Astrocyte of the cerebellum (primary cell): ENCODE data around the gene WDR49.

Experiments used
- DNase-seq: peaks from one replicate; pipeline ENCODE4 v3.0.0-alpha.2; 2011; ENCODE audit warnings: low read depth
- H3K4me3 ChIP-seq: 2 replicates; pipeline ENCODE4 v1.5.1; 2011; ENCODE audit warnings: mild to moderate bottlenecking, low read depth, low read length, moderate library complexity
- in situ Hi-C: cut with HindIII; loops from 2 replicates; pipeline ENCODE4 v1.10.0; 2017; ENCODE audit warnings: low sequenced_read_pairs
- TF ChIP-seq, protein P1 (sequence below): IDR thresholded peaks from 2 replicates; pipeline ENCODE4 v1.5.1; 2012; ENCODE audit warnings: low read length, low read depth, moderate library complexity, mild to moderate bottlenecking; ENCODE audit errors: missing control alignments

The WDR49 gene

DNA sequence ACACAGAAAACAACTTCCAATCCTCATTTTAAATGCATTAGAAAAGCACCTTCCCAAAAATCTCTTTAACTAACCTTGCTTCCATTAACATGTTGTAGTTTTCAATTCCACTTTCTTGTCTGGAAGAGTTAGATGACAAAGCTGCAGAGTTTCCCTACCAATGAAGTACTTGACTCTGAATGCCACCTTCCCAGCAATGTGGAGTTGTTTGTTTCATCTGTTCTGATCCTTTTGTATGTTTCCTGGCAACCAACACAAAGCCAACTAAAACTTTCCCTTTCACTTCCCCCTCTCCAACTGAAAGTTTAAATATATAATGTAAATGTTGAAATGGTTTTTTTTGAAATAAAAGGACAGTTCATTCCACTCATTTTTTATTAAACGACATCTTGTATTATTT is at the start of gene WDR49:
Gene WDR49 (minus strand): TSS at position 183 of the 400 bp plus-strand sequence. CDS start 517 bp downstream, outside the sequence.
- DNase-seq = peak; percentile 15
- in situ Hi-C loops = no loop called here
- no peak within 1 kb of the TSS for H3K4me3 ChIP-seq
- TF ChIP-seq, protein P1, sequence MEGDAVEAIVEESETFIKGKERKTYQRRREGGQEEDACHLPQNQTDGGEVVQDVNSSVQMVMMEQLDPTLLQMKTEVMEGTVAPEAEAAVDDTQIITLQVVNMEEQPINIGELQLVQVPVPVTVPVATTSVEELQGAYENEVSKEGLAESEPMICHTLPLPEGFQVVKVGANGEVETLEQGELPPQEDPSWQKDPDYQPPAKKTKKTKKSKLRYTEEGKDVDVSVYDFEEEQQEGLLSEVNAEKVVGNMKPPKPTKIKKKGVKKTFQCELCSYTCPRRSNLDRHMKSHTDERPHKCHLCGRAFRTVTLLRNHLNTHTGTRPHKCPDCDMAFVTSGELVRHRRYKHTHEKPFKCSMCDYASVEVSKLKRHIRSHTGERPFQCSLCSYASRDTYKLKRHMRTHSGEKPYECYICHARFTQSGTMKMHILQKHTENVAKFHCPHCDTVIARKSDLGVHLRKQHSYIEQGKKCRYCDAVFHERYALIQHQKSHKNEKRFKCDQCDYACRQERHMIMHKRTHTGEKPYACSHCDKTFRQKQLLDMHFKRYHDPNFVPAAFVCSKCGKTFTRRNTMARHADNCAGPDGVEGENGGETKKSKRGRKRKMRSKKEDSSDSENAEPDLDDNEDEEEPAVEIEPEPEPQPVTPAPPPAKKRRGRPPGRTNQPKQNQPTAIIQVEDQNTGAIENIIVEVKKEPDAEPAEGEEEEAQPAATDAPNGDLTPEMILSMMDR = no peak

DNA sequence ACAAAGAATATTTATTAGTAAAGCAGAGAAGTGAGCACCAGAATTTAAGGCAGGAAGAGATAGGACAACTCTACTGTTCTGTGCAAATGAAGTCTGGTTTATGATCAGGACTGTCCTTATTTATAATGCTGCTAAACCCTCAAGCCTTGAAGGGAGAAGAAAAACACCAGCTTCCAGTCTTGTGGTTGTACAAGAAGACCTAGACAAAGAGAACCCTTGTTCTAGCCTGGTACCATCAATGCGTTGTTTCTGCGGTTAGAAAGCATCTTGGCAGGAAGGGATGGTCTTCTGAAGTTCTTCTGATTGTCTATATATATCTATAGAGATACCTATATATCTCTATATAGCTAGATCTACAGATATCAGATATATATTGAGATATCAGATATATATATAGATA is 47.2 kb upstream of the WDR49 start:
- no peak overlapping the region for H3K4me3 ChIP-seq
- DNase-seq = no peak
- in situ Hi-C loops = no loop called here
- TF ChIP-seq, protein P1 = no peak

DNA sequence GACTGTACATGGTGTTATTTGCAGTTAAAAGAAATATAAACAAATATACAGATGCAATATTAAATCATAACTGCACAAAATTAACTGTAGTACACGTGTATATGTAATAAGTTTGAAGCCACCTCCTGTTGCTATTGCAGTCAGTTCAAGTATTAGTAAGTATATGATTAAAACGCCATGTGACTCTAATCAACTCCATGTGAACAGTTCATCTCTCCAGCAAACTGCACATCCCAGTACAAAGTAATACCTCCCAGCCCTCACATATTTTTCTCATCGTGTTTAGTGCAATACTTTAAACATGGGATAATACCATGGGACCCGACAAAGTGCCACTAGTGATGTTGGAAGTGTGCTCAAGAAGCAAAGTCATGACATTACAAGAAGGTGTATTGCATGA is 46.3 kb upstream of the WDR49 start:
- in situ Hi-C loops = no loop called here
- no peak overlapping the region for H3K4me3 ChIP-seq
- no peak for DNase-seq
- TF ChIP-seq, protein P1 = no peak

DNA sequence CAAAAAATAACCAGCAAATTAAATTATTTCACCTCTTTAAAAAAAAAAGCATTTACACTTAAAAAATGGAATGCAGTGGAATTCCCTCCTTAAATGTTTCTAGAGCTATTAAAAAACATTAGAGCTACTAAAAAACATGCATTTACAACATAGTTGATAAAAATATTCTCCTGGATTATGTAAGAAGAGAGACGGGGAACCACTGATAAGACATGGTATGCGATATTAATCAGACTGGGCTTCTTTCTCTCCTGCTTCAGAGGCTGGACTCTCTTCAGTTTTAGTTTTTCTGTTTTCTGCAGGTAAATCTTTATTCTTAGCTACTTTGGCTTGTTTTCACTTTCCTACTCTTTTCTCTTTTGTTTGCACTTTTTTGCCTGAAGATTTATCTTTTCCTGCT is 40.4 kb upstream of the WDR49 start:
- in situ Hi-C loops = no loop called here

DNA sequence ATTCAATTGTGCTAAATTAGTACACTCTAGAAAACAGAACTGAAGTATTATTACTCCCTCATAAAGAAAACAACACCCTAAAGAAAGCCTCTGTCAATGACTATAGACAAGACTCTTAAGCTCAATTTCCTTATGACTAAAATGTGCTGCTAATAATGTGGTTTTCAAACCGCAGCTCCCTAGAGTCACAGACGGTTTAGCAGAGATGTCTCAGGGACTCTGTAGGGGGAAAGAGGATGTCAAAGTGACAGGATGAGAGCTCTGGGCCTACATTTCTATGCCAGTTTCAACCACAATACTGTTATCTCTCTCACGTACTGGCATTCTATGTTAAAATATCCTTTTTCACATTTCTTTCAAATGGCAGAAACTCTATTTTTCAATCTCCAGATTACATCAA is 37.6 kb upstream of the WDR49 start:
- no peak for DNase-seq
- in situ Hi-C loops = no loop called here
- TF ChIP-seq, protein P1 = no peak

More for the DNA sequence above, 40.4 kb upstream of the WDR49 start:
- H3K4me3 ChIP-seq = no peak overlapping the region
- TF ChIP-seq, protein P1 = no peak
- no peak for DNase-seq

DNA sequence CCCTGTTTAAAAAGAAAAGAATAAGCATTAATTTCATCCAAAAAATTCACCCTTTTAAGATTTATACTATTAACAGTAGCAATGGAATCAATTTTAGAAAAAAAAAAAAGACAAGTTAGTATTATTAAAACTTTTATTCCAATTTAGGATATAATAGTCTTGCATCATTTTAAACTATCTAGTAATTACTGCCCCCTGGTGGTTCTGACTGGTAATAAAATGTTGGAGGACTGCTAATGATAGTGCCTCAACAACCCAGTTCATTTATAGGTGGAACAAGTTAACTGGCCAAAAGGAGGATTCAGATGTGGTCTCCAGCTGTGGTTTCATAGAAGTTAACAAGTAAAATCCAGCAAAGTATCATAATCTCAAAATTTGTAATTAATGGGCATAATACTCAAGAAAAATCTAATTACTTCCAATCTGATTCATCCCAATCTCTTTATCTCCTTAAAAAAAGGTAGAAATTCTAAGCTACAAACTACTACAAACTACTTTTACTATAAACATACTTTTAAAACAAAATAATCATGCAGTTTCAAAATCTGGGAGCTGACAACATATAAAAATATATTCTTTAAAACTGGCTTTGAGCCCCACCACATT is 30.7 kb upstream of the WDR49 start:
- peak; percentile 53 for DNase-seq
- TF ChIP-seq, protein P1 = peak; percentile 43
- in situ Hi-C loops = no loop called here
- H3K4me3 ChIP-seq = no peak overlapping the region

More for the DNA sequence above, 37.6 kb upstream of the WDR49 start:
- H3K4me3 ChIP-seq = no peak overlapping the region
